ENCODE results near the gene C1QTNF9. TPM values are rescaled to one million over a fixed set of nuclear protein-coding genes. Genes with fewer than 3 reads are reported as not detected.
"Not testable (repeated sequence)": the region's sequence is repeated elsewhere in the genome, so short reads cannot be mapped to it uniquely, and the experiment has no call there.

The C1QTNF9 gene
- polyA plus RNA-seq, 3 donors from 2014 or later = not detected

DNA sequence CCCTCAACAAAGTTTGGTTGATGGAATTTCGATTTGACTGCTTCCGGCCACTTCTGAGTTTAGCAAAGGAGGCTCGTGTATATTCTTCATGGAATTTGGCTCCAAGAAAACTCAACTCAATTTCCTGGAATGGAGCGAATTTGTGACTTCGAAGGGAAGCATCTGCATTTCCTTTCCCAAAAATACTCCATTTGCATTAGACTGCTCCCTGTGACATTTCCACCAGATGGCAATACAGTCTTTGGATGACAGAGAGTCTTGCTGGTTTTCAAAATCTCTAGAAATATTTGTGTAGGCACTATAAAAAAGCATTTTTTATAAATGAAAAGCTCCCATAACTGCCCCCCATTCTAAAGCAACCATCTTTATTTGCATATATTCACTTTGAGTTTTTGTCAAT is 4.1 kb downstream of the C1QTNF9 start:
- Mint-ChIP-seq H3K9me3 (no peaks in the 10 kb centered on the region), H3K36me3 (no peaks in the 10 kb centered on the region), H3K27ac (no peak overlapping the region), H3K27me3 (ENCODE audit: low read depth in 3 of 3) (peaks cover 0 to 3% (median 1%) of the 10 kb centered on the region in 3 donors), H3K4me1 (no peaks in the 10 kb centered on the region), H3K4me3 (no peak overlapping the region)
- no peak for DNase-seq

DNA sequence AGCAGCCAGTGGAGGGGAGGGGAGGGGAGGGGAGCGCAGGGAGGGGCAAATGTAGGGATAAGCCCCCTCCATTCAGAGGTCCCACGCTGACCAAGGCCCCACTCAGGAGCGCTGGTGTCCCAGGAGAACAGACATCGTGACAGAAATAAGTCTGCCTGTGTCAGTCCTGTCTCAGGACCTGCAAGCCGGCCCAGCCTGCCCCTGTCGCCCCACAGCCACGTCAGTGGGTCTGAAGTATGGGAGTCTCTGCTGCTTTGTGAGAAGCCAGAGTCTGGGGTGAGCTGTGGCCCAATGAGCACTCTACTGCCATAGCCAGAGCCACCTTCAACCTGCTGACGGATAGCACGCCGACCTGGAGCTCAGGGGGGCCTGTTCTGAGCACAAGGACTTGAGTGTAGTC is 8.5 kb downstream of the C1QTNF9 start:
- not testable (repeated sequence) for H3K4me3 Mint-ChIP-seq; H3K36me3 Mint-ChIP-seq; H3K27me3 Mint-ChIP-seq (ENCODE audit: low read depth in 3 of 3); H3K4me1 Mint-ChIP-seq; H3K27ac Mint-ChIP-seq; DNase-seq; H3K9me3 Mint-ChIP-seq

DNA sequence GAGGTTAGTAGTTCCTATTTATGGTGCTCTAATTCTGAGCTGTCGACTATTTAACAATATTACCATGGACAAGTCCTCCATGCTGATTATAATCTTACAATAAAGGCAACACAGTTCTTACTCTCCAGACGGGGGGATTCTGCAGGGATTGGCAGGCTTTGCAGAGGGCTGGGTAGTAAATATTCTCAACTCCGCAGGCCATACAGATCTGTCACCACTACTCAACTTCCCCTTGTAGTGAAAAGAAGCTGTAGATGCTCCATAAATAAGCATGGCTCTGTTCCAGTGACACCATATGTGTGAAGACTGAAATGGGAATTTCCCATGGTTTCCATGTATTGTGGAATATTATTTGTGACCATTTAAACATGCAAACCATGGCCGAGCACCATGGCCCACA is 9.5 kb downstream of the C1QTNF9 start:
- DNase-seq; H3K27me3 Mint-ChIP-seq (ENCODE audit: low read depth in 3 of 3); H3K4me3 Mint-ChIP-seq; H3K4me1 Mint-ChIP-seq; H3K27ac Mint-ChIP-seq; H3K9me3 Mint-ChIP-seq; H3K36me3 Mint-ChIP-seq: not testable (repeated sequence)

DNA sequence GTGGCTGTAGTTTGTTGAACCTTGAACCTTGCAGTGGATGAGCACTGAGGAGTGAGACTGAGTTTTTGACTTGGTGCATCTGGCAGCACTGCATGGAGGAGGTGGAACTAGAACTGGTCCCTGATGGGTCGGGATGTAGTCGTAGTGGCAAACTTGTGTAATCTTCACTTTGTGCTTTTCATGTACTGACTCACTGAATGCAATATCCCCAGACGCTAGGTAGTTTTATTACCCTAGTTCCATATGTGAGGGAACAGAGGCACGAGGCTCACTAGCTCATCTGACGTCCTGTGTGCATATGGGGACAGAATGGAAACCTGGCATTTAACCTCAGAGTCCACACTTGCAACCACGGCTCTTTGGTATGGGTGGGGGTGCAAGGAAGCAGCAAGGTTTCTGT is 10.3 kb downstream of the C1QTNF9 start:
- not testable (repeated sequence) for H3K27ac Mint-ChIP-seq; H3K4me1 Mint-ChIP-seq; DNase-seq; H3K27me3 Mint-ChIP-seq (ENCODE audit: low read depth in 3 of 3); H3K4me3 Mint-ChIP-seq; H3K9me3 Mint-ChIP-seq; H3K36me3 Mint-ChIP-seq

DNA sequence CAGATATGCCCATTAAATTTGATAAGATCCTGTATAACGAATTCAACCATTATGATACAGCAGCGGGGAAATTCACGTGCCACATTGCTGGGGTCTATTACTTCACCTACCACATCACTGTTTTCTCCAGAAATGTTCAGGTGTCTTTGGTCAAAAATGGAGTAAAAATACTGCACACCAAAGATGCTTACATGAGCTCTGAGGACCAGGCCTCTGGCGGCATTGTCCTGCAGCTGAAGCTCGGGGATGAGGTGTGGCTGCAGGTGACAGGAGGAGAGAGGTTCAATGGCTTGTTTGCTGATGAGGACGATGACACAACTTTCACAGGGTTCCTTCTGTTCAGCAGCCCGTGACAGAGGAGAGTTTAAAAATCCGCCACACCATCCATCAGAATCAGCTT is 12.0 kb downstream of the C1QTNF9 start:
- not testable (repeated sequence) for H3K27ac Mint-ChIP-seq; H3K9me3 Mint-ChIP-seq; H3K4me1 Mint-ChIP-seq; DNase-seq; H3K27me3 Mint-ChIP-seq (ENCODE audit: low read depth in 3 of 3); H3K36me3 Mint-ChIP-seq; H3K4me3 Mint-ChIP-seq

DNA sequence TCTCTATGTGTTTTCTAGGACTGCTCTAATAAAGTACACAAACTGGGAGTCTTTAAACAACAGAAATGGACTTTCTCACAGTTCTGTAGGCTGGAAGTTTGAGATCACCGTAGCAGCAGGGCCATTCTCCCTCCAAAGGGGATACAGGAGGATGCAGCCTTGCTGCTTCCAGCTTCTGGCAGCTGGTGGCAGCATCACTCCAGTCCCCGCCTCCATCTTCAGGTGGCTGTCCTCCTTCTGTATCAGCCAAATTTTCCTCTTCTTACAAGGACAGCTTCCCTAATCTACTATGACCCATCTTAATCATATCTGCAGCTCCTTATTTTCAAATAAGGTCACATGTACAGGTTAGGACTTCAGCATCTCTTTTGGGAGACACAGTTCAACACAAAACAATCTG is 13.1 kb downstream of the C1QTNF9 start:
- not testable (repeated sequence) for H3K9me3 Mint-ChIP-seq; H3K4me1 Mint-ChIP-seq; DNase-seq; H3K4me3 Mint-ChIP-seq; H3K27ac Mint-ChIP-seq; H3K27me3 Mint-ChIP-seq (ENCODE audit: low read depth in 3 of 3); H3K36me3 Mint-ChIP-seq

DNA sequence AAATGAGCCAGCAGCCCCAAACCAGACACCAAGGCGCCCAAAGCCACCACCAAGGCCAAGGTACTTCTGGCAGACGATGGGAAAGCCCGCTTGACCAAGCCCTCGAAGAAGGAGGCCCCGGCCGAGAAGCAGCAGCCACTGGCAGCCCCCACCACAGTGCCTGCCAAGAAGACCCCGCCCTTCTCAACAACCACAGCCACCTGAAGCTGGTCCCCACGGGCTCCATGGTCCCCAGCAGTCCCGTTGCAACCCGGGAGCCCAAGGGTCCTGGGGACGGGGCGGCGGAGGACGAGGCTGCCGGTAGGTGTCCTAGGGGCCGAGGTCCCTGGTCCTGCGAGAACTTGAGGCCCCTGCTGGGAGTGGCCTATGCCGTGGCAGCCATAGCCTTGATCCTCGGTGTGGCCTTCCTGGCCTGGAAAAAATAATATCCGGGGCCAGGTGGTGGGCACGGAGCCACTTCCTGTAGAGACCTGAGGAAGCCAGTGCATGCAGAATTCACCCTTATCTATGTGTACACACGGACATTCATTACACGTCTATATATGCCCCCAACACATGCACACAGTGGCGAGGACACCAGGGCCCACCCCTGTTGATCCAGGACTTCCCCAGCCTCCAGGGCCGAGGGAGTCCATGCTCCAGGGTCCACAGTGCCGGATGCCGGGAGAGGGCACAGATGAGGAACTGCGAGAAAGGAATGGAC is 13.8 kb downstream of the C1QTNF9 start:
- Mint-ChIP-seq H3K4me3 (no peak overlapping the region), H3K4me1 (peaks cover 0 to 2% of the 10 kb centered on the region in 2 donors), H3K27me3 (ENCODE audit: low read depth in 3 of 3) (peaks cover 0 to 7% (median 7%) of the 10 kb centered on the region in 3 donors), H3K36me3 (no peaks in the 10 kb centered on the region), H3K9me3 (peaks cover 0 to 3% (median 0%) of the 10 kb centered on the region in 6 donors), H3K27ac (no peak overlapping the region)
- DNase-seq = no peak

DNA sequence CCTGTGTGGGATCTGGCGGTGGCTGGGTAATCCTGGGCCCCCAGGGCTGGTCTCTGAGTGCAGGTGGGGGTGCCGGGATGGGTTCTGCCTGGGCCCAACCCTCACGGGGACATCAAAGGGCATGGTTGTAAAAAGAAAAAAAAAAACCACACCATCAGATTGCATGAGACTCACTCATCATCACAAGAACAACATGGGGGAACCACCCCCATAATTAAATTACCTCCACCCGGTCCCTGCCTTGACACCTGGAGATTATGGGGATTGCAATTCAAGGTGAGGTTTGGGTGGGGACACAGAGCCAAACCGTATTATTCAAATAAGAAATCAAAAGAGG is 14.3 kb downstream of the C1QTNF9 start:
- no peak for DNase-seq

DNA sequence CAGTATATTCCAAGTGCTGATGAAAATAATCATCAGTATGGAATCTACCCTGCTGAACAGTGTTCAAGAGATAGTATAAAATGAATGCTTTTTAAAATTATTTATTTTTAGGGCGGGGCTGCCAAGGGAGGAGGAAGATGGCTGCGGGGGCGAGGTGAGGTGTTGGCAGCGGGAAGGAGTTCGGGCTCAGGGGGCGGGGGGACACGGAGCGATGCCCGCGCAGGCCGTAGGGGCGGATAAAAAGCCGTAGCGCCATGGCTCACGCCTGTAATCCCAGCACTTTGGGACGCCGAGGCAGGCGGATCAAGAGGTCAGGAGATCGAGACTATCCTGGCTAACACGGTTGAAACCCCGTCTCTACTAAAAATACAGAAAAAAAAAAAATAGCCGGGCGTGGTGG is 18.2 kb downstream of the C1QTNF9 start:
- Mint-ChIP-seq H3K4me3 (peak overlapping the region in 1 of 5 donors; percentile 55), H3K27me3 (ENCODE audit: low read depth in 3 of 3) (peaks cover 2 to 15% (median 12%) of the 10 kb centered on the region in 3 donors)
- H3K9me3 Mint-ChIP-seq, DNase-seq, H3K27ac Mint-ChIP-seq, H3K36me3 Mint-ChIP-seq, H3K4me1 Mint-ChIP-seq: not testable (repeated sequence)

More for the DNA sequence above, 14.3 kb downstream of the C1QTNF9 start:
- Mint-ChIP-seq H3K4me3 (no peak overlapping the region), H3K4me1 (peaks cover 0 to 2% of the 10 kb centered on the region in 2 donors), H3K36me3 (no peaks in the 10 kb centered on the region), H3K27ac (no peak overlapping the region), H3K9me3 (peaks cover 0 to 3% (median 0%) of the 10 kb centered on the region in 6 donors), H3K27me3 (ENCODE audit: low read depth in 3 of 3) (peaks cover 0 to 9% (median 9%) of the 10 kb centered on the region in 3 donors)

DNA sequence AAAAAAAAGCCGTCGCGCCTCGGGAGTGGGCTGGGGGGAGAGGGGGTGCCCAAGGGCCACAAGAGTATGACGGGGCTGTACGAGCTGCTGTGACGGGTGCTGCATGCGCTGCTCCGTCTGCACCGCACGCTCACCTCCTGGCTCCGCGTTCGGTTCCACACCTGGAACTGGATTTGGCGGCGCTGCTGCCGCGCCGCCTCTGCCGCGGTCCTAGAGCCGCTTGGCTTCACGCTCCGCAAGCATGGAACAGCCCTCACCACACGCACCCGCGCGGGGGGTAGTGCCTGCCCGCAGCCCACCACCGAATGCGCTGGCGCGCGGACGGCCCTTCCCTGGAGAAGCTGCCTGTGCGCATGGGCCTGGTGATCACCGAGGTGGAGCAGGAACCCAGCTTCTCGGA is 18.8 kb downstream of the C1QTNF9 start:
- peaks cover 0 to 2% of the 10 kb centered on the region in 2 donors for H3K4me1 Mint-ChIP-seq
- H3K9me3 Mint-ChIP-seq = peaks cover 0 to 3% (median 0%) of the 10 kb centered on the region in 6 donors
- H3K27me3 Mint-ChIP-seq (ENCODE audit: low read depth in 3 of 3) = peaks cover 2 to 15% (median 12%) of the 10 kb centered on the region in 3 donors
- H3K27ac Mint-ChIP-seq = no peak overlapping the region
- H3K36me3 Mint-ChIP-seq = no peaks in the 10 kb centered on the region
- DNase-seq = no peak
- H3K4me3 Mint-ChIP-seq = peak overlapping the region in 2 of 5 donors; percentile 10 to 55

DNA sequence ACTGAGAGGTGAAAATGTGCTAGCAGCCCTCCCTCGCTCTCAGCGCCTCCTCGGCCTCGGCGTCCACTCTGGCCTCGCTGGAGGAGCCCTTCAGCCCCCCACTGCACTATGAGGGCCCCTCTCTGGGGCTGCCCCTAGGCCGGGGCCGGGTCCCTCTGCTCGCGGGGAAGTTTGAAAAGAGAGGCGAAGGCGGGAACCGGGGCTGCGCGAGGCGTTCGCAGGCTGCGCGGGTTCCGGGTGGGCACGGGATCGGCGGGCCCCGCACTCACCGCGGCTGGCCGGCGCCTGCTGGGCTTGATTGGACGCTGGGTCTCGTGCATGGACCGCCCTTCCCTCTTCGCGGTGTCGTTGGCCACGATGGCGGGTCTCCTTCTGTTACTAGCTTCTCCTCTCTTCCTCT is 29.3 kb downstream of the C1QTNF9 start:
- Mint-ChIP-seq H3K27me3 (ENCODE audit: low read depth in 3 of 3) (peaks cover 2 to 7% (median 4%) of the 10 kb centered on the region in 3 donors), H3K36me3 (no peaks in the 10 kb centered on the region), H3K4me3 (no peak overlapping the region), H3K27ac (no peak overlapping the region), H3K9me3 (no peaks in the 10 kb centered on the region), H3K4me1 (peaks cover 2 to 6% of the 10 kb centered on the region in 2 donors)
- no peak for DNase-seq

DNA sequence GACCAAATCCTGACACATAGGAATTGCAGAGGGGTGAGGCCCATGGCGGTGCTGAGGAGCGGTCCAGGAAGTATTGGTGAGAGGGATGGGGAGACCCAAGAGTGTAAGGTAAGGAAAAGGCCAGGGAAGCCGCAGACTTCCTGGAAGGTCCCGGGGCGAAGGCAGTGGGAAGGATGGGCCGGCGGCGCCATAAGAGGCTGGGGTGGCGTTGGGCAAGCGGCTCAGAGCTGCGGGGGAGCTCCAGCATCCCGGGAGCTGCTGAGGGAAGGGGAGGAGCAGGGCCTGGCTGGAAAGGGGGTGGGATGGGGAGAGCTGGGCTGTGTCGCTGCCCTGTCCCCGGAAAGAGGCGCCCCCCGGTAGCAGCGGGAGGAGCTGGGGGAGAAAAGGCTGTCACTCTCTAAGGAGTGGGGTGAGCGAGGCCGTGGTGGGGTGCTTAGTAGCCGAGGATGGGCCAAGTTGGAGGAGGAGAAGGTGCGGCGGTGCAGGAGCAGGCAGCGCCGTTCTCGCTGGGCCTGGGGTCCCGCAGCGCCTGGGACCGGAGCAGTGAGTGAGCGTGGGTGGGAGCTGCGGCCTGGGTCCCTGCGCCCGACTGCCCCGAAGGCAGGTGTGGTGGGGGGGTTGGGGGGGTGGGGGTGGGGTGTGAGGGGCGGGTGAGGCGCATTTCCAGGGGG is 30.7 kb downstream of the C1QTNF9 start:
- Mint-ChIP-seq H3K36me3 (no peaks in the 10 kb centered on the region), H3K4me1 (peaks cover 2 to 6% of the 10 kb centered on the region in 2 donors), H3K27ac (no peak overlapping the region), H3K27me3 (ENCODE audit: low read depth in 3 of 3) (peaks cover 0 to 3% (median 2%) of the 10 kb centered on the region in 3 donors), H3K9me3 (no peaks in the 10 kb centered on the region), H3K4me3 (no peak overlapping the region)
- no peak for DNase-seq

DNA sequence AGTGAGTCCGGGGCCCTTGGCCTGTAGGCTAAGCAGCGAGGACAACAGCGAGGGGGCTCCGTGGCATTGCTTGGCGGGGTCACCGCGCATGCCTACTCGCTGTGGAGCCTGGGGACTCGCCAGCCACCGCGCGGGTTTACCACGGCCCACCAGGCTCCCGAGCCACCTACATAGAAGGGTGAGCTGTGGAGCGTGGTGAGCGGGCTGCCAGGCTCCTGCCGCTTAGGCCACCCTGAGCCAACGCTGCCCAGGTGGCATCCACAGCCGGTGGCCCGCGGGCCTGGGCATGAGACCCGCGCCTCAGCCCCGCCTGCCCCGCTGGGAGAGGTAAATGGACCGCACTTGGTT is 31.2 kb downstream of the C1QTNF9 start:
- no peak overlapping the region for H3K27ac Mint-ChIP-seq
- DNase-seq = no peak
- peaks cover 2 to 6% of the 10 kb centered on the region in 2 donors for H3K4me1 Mint-ChIP-seq
- H3K27me3 Mint-ChIP-seq (ENCODE audit: low read depth in 3 of 3) = peaks cover 0 to 3% (median 2%) of the 10 kb centered on the region in 3 donors
- H3K4me3 Mint-ChIP-seq = no peak overlapping the region
- H3K36me3 Mint-ChIP-seq = no peaks in the 10 kb centered on the region
- H3K9me3 Mint-ChIP-seq = no peaks in the 10 kb centered on the region

DNA sequence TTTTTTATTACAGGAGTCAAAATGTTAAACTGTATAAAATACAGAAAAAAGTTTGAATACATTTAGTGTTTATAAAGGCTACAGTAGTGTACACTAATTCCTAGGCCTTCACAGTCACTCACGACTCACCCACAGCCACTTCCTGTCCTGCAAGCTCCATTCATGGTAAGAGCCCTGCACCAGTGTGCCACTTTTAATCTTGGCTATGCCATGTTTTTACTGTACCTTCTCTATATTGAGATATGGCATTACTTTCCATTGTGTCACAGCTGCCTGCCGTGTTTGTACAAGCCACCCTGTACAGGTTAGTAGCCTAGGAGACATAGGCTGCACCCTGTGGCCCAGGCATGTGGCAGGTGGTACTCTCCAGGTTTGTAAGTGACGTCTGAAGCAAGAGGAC is 32.1 kb downstream of the C1QTNF9 start:
- Mint-ChIP-seq H3K27me3 (ENCODE audit: low read depth in 3 of 3) (peaks cover 2 to 3% (median 2%) of the 10 kb centered on the region in 3 donors), H3K36me3 (no peaks in the 10 kb centered on the region), H3K9me3 (no peaks in the 10 kb centered on the region), H3K27ac (no peak overlapping the region), H3K4me3 (no peak overlapping the region), H3K4me1 (peaks cover 2 to 6% of the 10 kb centered on the region in 2 donors)
- no peak for DNase-seq

DNA sequence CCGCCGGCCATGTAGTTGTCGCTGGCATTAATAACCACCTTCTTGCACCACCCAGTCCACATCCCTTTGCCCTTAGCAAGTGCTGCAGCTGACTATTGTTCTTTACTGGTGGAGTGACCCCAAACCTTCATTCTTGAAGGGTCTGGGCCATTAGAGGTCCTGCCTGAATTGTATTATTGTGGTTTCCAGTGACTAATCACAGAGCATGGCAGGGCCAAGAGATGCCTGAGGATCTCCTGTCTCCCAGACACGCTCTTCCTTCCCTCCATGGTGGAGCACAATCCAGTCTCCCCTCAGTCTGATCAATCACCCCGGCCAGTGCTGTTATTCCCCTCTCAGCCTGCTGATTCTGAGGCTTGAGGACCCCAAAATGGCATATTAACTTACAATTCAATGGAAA is 39.0 kb downstream of the C1QTNF9 start:
- no peak for DNase-seq
- H3K9me3 Mint-ChIP-seq = no peaks in the 10 kb centered on the region
- H3K4me1 Mint-ChIP-seq = no peaks in the 10 kb centered on the region
- peaks cover 0 to 3% (median 0%) of the 10 kb centered on the region in 3 donors for H3K27me3 Mint-ChIP-seq (ENCODE audit: low read depth in 3 of 3)
- H3K36me3 Mint-ChIP-seq = no peaks in the 10 kb centered on the region
- H3K4me3 Mint-ChIP-seq = no peak overlapping the region
- H3K27ac Mint-ChIP-seq = no peak overlapping the region
